Karpas-422 (cell line): ENCODE data around the gene ZNF609. TPM values are rescaled to one million over a fixed set of nuclear protein-coding genes. Genes with fewer than 3 reads are reported as not detected.

Experiments
- DNase-seq: peaks from one replicate; pipeline ENCODE4 v3.0.0-alpha.2; 2015
- H2AFZ ChIP-seq: fragments of 200-600 bp; sonication (generic); 2 replicates; pipeline ENCODE4 v1.6.1; 2014; ENCODE audit warnings: antibody characterized with exemption, low read length, mixed read lengths
- H3K27ac ChIP-seq: fragments of 200-600 bp; sonication (generic); 2 replicates; pipeline ENCODE4 v1.5.1; 2014; ENCODE audit warnings: mild to moderate bottlenecking, low read length, moderate library complexity
- H3K27me3 ChIP-seq: fragments of 200-600 bp; sonication (generic); 2 replicates; pipeline ENCODE4 v1.6.1; 2014; ENCODE audit warnings: low read length, mixed read lengths
- H3K36me3 ChIP-seq: fragments of 200-600 bp; sonication (generic); 2 replicates; pipeline ENCODE4 v1.6.1; 2014; ENCODE audit warnings: low read length, mixed read lengths; ENCODE audit not compliant: insufficient read depth
- H3K4me1 ChIP-seq: fragments of 200-600 bp; sonication (generic); 2 replicates; pipeline ENCODE4 v1.6.1; 2014; ENCODE audit warnings: mild to moderate bottlenecking, low read length, mixed read lengths
- H3K4me2 ChIP-seq: fragments of 200-600 bp; sonication (generic); 2 replicates; pipeline ENCODE4 v1.6.1; 2014; ENCODE audit warnings: low read length, low read depth, mild to moderate bottlenecking; ENCODE audit not compliant: poor library complexity, severe bottlenecking
- H3K4me3 ChIP-seq: fragments of 200-600 bp; sonication (generic); 2 replicates; pipeline ENCODE4 v1.5.1; 2014; ENCODE audit warnings: mild to moderate bottlenecking, antibody characterized with exemption, low read length, mixed read lengths
- H3K79me2 ChIP-seq: fragments of 200-600 bp; sonication (generic); 2 replicates; pipeline ENCODE4 v1.6.1; 2014; ENCODE audit warnings: mild to moderate bottlenecking, low read length, mixed read lengths
- H3K9ac ChIP-seq: fragments of 200-600 bp; sonication (generic); 2 replicates; pipeline ENCODE4 v1.6.0; 2014; ENCODE audit warnings: low read length
- H3K9me2 ChIP-seq: fragments of 200-600 bp; sonication (generic), shearing (Covaris generic); replicated peaks from 2 replicates; pipeline ENCODE4 v1.6.0; 2014; ENCODE audit warnings: mild to moderate bottlenecking, low read length, moderate library complexity; ENCODE audit not compliant: insufficient read depth
- H3K9me3 ChIP-seq: fragments of 300-700, 200-600 bp; sonication (generic); 2 replicates; pipeline ENCODE4 v1.6.1; 2014; ENCODE audit warnings: low read length, mixed read lengths
- H4K20me1 ChIP-seq: fragments of 200-600 bp; sonication (generic); 2 replicates; pipeline ENCODE4 v1.6.1; 2014; ENCODE audit warnings: mild to moderate bottlenecking, antibody characterized with exemption, low read length, low read depth; ENCODE audit not compliant: insufficient read depth
- total RNA-seq: library from RNA; depleted of rRNA; stranded (reverse); fragments of >200 nt; shearing (Covaris generic); gene quantifications from 2 replicates; pipeline ENCODE4 v1.2.3, GENCODE V29; 2014; ENCODE audit warnings: low replicate concordance; rRNA removed

The ZNF609 gene
- 26.7 and 29.6 TPM in 2 replicates for total RNA-seq

DNA sequence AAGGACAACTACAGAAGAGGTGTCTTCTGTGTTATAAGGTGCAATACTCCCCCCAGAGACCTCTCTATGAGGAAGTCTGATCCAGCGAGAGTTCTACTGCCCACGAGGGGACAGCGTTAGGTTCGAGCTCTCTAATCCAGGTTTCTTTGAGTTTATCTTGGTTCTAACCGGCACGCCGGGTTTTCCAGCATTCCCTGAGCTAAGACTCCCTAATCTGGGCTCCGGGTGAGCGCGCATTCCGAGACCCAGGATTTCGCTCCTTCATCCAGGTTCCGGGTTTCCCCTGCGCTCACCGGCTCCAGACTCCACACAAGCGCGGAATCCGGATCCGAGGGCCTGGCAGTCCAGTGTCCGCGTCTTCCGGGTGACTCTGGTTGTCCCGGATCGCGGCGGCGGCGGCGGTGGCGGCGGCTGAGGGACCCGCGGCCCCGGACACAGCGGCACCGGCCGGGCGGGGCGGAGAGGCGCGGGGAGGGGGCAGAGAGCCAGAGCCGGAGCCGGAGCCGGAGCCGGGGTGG is at the start of gene ZNF609:
TSS of gene ZNF609 (plus strand) at position 373 of the 518 bp plus-strand sequence. CDS start 38,842 bp downstream, outside the sequence.
- peak within 1 kb of the TSS; percentile 78 for H3K4me2 ChIP-seq
- peaks cover 90% of the 10 kb centered on the region for H3K4me1 ChIP-seq
- no peaks in the 10 kb centered on the region for H3K27me3 ChIP-seq
- DNase-seq, result peak; percentile 95
- peak within 1 kb of the TSS; percentile 78 for H3K9ac ChIP-seq
- H3K27ac ChIP-seq, result peak within 1 kb of the TSS; percentile 76
- 0 out of 2 replicates have a peak, but pooled peaks cover 3% of the 10 kb centered on the region for H3K36me3 ChIP-seq
- peaks cover 56% of the 10 kb centered on the region for H3K79me2 ChIP-seq
- H4K20me1 ChIP-seq, result peaks cover 13% of the 10 kb centered on the region; the same call in 1 of the 2 replicates
- no peaks in the 10 kb centered on the region for H3K9me2 ChIP-seq
- H2AFZ ChIP-seq, result peak within 1 kb of the TSS; percentile 72
- no peaks in the 10 kb centered on the region for H3K9me3 ChIP-seq
- peak within 1 kb of the TSS; percentile 71 for H3K4me3 ChIP-seq

- Histone ChIP-seq H3K9me3 (no peaks in the 10 kb centered on the region), H2AFZ (no peak overlapping the region), H3K4me3 (no peak overlapping the region), H3K9ac (no peak overlapping the region), H3K4me1 (no peaks in the 10 kb centered on the region), H3K9me2 (no peaks in the 10 kb centered on the region), H4K20me1 (no peaks in the 10 kb centered on the region), H3K27ac (no peak overlapping the region), H3K79me2 (no peaks in the 10 kb centered on the region), H3K27me3 (no peaks in the 10 kb centered on the region), H3K36me3 (peaks cover 20% of the 10 kb centered on the region; the same call in 1 of the 2 replicates), H3K4me2 (no peak overlapping the region)
- no peak for DNase-seq
These were observed 48.2 kb upstream of the ZNF609 start for GRCh38 chr15:64412216-64412615.

GRCh38 chr15:64422697-64423096 is 37.7 kb upstream of the ZNF609 start:
- no peak overlapping the region for H2AFZ ChIP-seq
- H3K36me3 ChIP-seq, result peaks cover 8% of the 10 kb centered on the region; the same call in 1 of the 2 replicates
- H3K9me2 ChIP-seq, result no peaks in the 10 kb centered on the region
- no peak overlapping the region for H3K9ac ChIP-seq
- H3K4me1 ChIP-seq, result peaks cover 4% of the 10 kb centered on the region; the same call in 1 of the 2 replicates
- H3K4me2 ChIP-seq, result no peak overlapping the region
- H3K27ac ChIP-seq, result no peak overlapping the region
- no peaks in the 10 kb centered on the region for H3K9me3 ChIP-seq
- no peak for DNase-seq
- no peaks in the 10 kb centered on the region for H4K20me1 ChIP-seq
- no peaks in the 10 kb centered on the region for H3K79me2 ChIP-seq
- H3K4me3 ChIP-seq, result no peak overlapping the region
- no peaks in the 10 kb centered on the region for H3K27me3 ChIP-seq

- Histone ChIP-seq H3K36me3 (0 out of 2 replicates have a peak, but pooled peaks cover 2% of the 10 kb centered on the region), H3K9ac (no peak overlapping the region), H3K4me3 (no peak overlapping the region), H3K9me3 (no peaks in the 10 kb centered on the region), H4K20me1 (no peaks in the 10 kb centered on the region), H3K79me2 (no peaks in the 10 kb centered on the region), H3K27ac (no peak overlapping the region), H3K4me1 (peaks cover 4% of the 10 kb centered on the region; the same call in 1 of the 2 replicates), H3K4me2 (no peak overlapping the region), H3K27me3 (no peaks in the 10 kb centered on the region), H2AFZ (no peak overlapping the region), H3K9me2 (no peaks in the 10 kb centered on the region)
- no peak for DNase-seq
These were observed 36.4 kb upstream of the ZNF609 start for GRCh38 chr15:64423970-64424369.

GRCh38 chr15:64425221-64425620 is 35.2 kb upstream of the ZNF609 start:
- no peak overlapping the region for H3K4me2 ChIP-seq
- no peaks in the 10 kb centered on the region for H3K9me2 ChIP-seq
- no peak overlapping the region for H3K9ac ChIP-seq
- peaks cover 3% of the 10 kb centered on the region; the same call in 1 of the 2 replicates for H3K79me2 ChIP-seq
- no peaks in the 10 kb centered on the region for H3K36me3 ChIP-seq
- H3K27ac ChIP-seq, result no peak overlapping the region
- no peaks in the 10 kb centered on the region for H3K27me3 ChIP-seq
- H3K4me3 ChIP-seq, result no peak overlapping the region
- no peaks in the 10 kb centered on the region for H4K20me1 ChIP-seq
- H2AFZ ChIP-seq, result no peak overlapping the region
- DNase-seq, result no peak
- peaks cover 15% of the 10 kb centered on the region for H3K4me1 ChIP-seq
- no peaks in the 10 kb centered on the region for H3K9me3 ChIP-seq

DNA sequence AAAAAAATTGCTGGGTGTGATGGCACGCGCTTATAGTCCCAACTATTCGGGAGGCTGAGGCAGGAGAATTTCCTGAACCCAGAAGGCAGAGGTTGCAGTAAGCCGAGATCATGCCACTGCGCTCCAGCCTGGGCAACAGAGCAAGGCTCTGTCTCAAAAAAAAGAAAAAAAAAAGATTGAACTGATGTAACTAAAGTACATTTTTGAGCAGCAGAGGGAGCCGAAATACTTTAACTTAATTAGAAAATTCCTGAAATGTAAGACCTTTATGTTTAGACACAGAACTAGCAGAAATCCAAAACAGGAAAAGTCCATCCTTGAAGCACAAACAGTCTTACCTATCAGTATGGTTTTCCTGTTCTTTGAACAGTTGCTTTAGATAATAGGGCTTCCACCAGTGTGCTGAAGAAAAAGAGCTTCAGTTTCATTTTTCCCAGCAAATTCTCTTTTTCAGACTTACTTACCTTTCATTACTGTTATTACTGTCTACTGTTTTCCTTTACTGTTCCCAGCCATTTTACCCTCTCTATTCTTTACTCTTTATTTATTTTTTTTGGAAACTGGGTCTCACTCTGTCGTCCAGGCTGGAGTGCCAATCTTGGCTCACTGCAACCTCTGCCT is 33.4 kb upstream of the ZNF609 start:
- Histone ChIP-seq H3K4me3 (no peak overlapping the region), H3K36me3 (no peaks in the 10 kb centered on the region), H3K9me3 (no peaks in the 10 kb centered on the region), H3K9me2 (no peaks in the 10 kb centered on the region), H2AFZ (no peak overlapping the region), H3K79me2 (peaks cover 3% of the 10 kb centered on the region; the same call in 1 of the 2 replicates), H3K4me2 (no peak overlapping the region), H3K27me3 (no peaks in the 10 kb centered on the region), H3K9ac (no peak overlapping the region), H3K27ac (no peak overlapping the region), H3K4me1 (peaks cover 13% of the 10 kb centered on the region), H4K20me1 (no peaks in the 10 kb centered on the region)
- DNase-seq, result no peak

GRCh38 chr15:64429448-64429847 is 30.9 kb upstream of the ZNF609 start:
- H3K9me2 ChIP-seq, result no peaks in the 10 kb centered on the region
- H3K4me3 ChIP-seq, result no peak overlapping the region
- H3K27ac ChIP-seq, result peak overlapping the region; percentile 38
- peak overlapping the region; percentile 37; the same call in 1 of the 2 replicates for H2AFZ ChIP-seq
- DNase-seq, result no peak
- H3K36me3 ChIP-seq, result no peaks in the 10 kb centered on the region
- no peak overlapping the region for H3K9ac ChIP-seq
- H3K4me2 ChIP-seq, result peak overlapping the region; percentile 6
- peaks cover 3% of the 10 kb centered on the region; the same call in 1 of the 2 replicates for H3K79me2 ChIP-seq
- H3K27me3 ChIP-seq, result no peaks in the 10 kb centered on the region
- H3K9me3 ChIP-seq, result no peaks in the 10 kb centered on the region
- H4K20me1 ChIP-seq, result no peaks in the 10 kb centered on the region
- peaks cover 13% of the 10 kb centered on the region for H3K4me1 ChIP-seq

- Histone ChIP-seq H3K36me3 (no peaks in the 10 kb centered on the region), H2AFZ (peak overlapping the region; percentile 37; the same call in 1 of the 2 replicates), H3K79me2 (peaks cover 3% of the 10 kb centered on the region; the same call in 1 of the 2 replicates), H3K4me1 (peaks cover 13% of the 10 kb centered on the region), H3K4me3 (no peak overlapping the region), H3K9me2 (no peaks in the 10 kb centered on the region), H3K4me2 (peak overlapping the region; percentile 6), H3K27me3 (no peaks in the 10 kb centered on the region), H4K20me1 (no peaks in the 10 kb centered on the region), H3K27ac (peak overlapping the region; percentile 38; the same call in 1 of the 2 replicates), H3K9me3 (no peaks in the 10 kb centered on the region), H3K9ac (no peak overlapping the region)
- no peak for DNase-seq
These were observed 30.2 kb upstream of the ZNF609 start for GRCh38 chr15:64430000-64430735.
